Heart left ventricle (tissue), 13 donors: ENCODE results near the gene ICOSLG.
"Not testable (repeated sequence)": the region's sequence is repeated elsewhere in the genome, so short reads cannot be mapped to it uniquely, and the experiment has no call there.

ENCODE experiments used
- CTCF ChIP-seq, 12 donors: fragments of 200-600 bp; sonication (generic) in 4 of 12; IDR thresholded peaks; one replicate each; pipeline versions ENCODE4 v1.5.0 to v1.8.0; 2018 to 2022; ENCODE audit warnings: antibody characterized with exemption in 12 of 12, mild to moderate bottlenecking in 5 of 12
- POLR2A ChIP-seq, 2 donors: fragments of 450-650 bp; IDR thresholded peaks; one replicate each; pipeline ENCODE4 v1.6.1; 2017; ENCODE audit warnings: antibody characterized with exemption in 2 of 2, mild to moderate bottlenecking in 2 of 2, moderate library complexity in 2 of 2
- donor health status: ischemic (EF 13 %, LVEDD 7.1; RV severe dilation, severe dysfunction).
- donor health status: DM: no; HTN: yes; CAD: no.
- donor health status: DM: no; HTN: no; CAD: no.
- donor health status: ischemic (EF 25% LVEDD 6.9; RV normal size, moderate dysfunction).
- donor health status: ischemic (EF 25% LVEDD 5.7; RV mildly dilated, moderate dysfunction).
- donor health status: ischemic (EF 35%, LVEDD 5.7; RV mildly dilated, moderate dysfunction).
- donor health status: nonischemic (EF 11% LVEDD 7.7; RV severe dilation, severe dysfunction).
- donor health status: DM: yes; HTN: yes; CAD: no.
- donor health status: PGD.
- donor health status: ischemic (EF 29% LVEDD 5.4; RV normal size, mild dysfunction).
- donor health status: nonischemic (EF 23%, LVEDD 6.1; RV moderate dilation, normal function).

GRCh38 chr21:44249204-44250037, 8.7 kb upstream of the ICOSLG start:
- TF ChIP-seq CTCF, POLR2A (IDR thresholded peaks at IDR 0.05): not testable (repeated sequence)
